Panc1 (cell line): ENCODE measurements around the gene MRPL41. TPM values are rescaled to one million over a fixed set of nuclear protein-coding genes. Genes with fewer than 3 reads are reported as not detected.
"Not testable (repeated sequence)": the region's sequence is repeated elsewhere in the genome, so short reads cannot be mapped to it uniquely, and the experiment has no call there.

ENCODE experiments used
- ATAC-seq: fragments of 200-7000 bp; cut with Tn5 transposase; 2 replicates; pipeline ENCODE4 v1.9.1; 2020; ENCODE audit warnings: mild to moderate bottlenecking, moderate library complexity
- BruUV-seq: library from RNA; stranded (reverse); fragments of 400-500 nt; replicated peaks from 2 replicates; lab custom pipeline; 2021; lab: Mats Ljungman, UMichigan
- CTCF ChIA-PET: fragments of 300-600 bp; sonication (Branson Sonifier 250); formaldehyde crosslinking; loops from one replicate; lab custom pipeline; 2022; ENCODE audit warnings: antibody characterized with exemption; lab: Charles Lee
- POLR2A ChIA-PET: fragments of 300-600 bp; sonication (Branson Sonifier 250); formaldehyde crosslinking; loops from one replicate; lab custom pipeline; 2022; ENCODE audit warnings: antibody characterized with exemption; lab: Charles Lee
- DNase-seq: peaks from one replicate; pipeline ENCODE4 v3.0.0-alpha.2; 2010; ENCODE audit warnings: low read depth, low spot score
- H3K27ac ChIP-seq: 2 replicates; pipeline ENCODE4 v1.5.1; 2011; ENCODE audit warnings: mild to moderate bottlenecking, low read length, inconsistent platforms
- H3K27me3 ChIP-seq: fragments of 200-500 bp; sonication (Bioruptor generic); 2 replicates; pipeline ENCODE4 v1.6.0; 2014; ENCODE audit warnings: low read length, inconsistent platforms; ENCODE audit not compliant: control insufficient read depth, insufficient read depth
- H3K36me3 ChIP-seq: fragments of 200-500 bp; sonication (Bioruptor generic); 2 replicates; pipeline ENCODE4 v1.5.1; 2014; ENCODE audit warnings: inconsistent platforms, mild to moderate bottlenecking, low read length, moderate library complexity; ENCODE audit not compliant: control insufficient read depth, insufficient read depth
- H3K4me1 ChIP-seq: 2 replicates; pipeline ENCODE4 v1.5.1; 2011; ENCODE audit warnings: inconsistent platforms, mild to moderate bottlenecking, low read length, moderate library complexity; ENCODE audit not compliant: control insufficient read depth, insufficient read depth
- H3K4me3 ChIP-seq, 2 experiments: 2 replicates each; pipeline ENCODE4 v1.5.1; 2011 to 2012; ENCODE audit warnings: low read depth in 2 of 2, low read length in 2 of 2, mild to moderate bottlenecking in 2 of 2, inconsistent platforms in 1 of 2, moderate library complexity in 1 of 2
- H3K9me3 ChIP-seq: fragments of 200-500 bp; sonication (Bioruptor generic); 2 replicates; pipeline ENCODE4 v1.5.1; 2014; ENCODE audit warnings: low read depth, mild to moderate bottlenecking, inconsistent platforms, low read length, moderate library complexity; ENCODE audit not compliant: control insufficient read depth, insufficient read depth
- CTCF ChIP-seq: fragments of 450-650 bp; IDR thresholded peaks from 2 replicates; pipeline ENCODE4 v1.5.1; 2017; ENCODE audit warnings: mild to moderate bottlenecking
- POLR2AphosphoS5 ChIP-seq: IDR thresholded peaks from 2 replicates; pipeline ENCODE4 v1.6.1; 2012; ENCODE audit warnings: mild to moderate bottlenecking, low read depth, low read length, moderate library complexity
- REST ChIP-seq, 2 experiments: IDR thresholded peaks; 2 replicates each; pipeline ENCODE4 v1.6.1; 2011 to 2012; ENCODE audit warnings: low read depth in 2 of 2, control low read depth in 1 of 2, low read length in 1 of 2, mild to moderate bottlenecking in 1 of 2, moderate library complexity in 1 of 2; ENCODE audit not compliant: insufficient read depth in 1 of 2
- SIN3A ChIP-seq: IDR thresholded peaks from 2 replicates; pipeline ENCODE4 v1.6.1; 2012; ENCODE audit warnings: low read depth, mild to moderate bottlenecking, low read length, moderate library complexity, borderline replicate concordance; ENCODE audit not compliant: insufficient read depth
- TCF7L2 ChIP-seq: IDR thresholded peaks from 2 replicates; pipeline ENCODE4 v1.6.1; 2011; ENCODE audit warnings: mild to moderate bottlenecking, low read depth, low read length, inconsistent platforms
- in situ Hi-C: cut with HindIII; loops from 2 replicates; pipeline ENCODE4 v1.10.0; 2016; ENCODE audit warnings: low sequenced_read_pairs, low pct_unique_long_range_greater_than_20kb
- intact Hi-C: fragments of 100-400 bp; cut with micrococcal nuclease; formaldehyde crosslinking; loops from one replicate; pipeline ENCODE4 v1.10.0; 2022; ENCODE audit not compliant: unreplicated experiment
- total RNA-seq: library from RNA; stranded (reverse); gene quantifications from one replicate; pipeline ENCODE4 v1.2.1, GENCODE V29; 2021; ENCODE audit not compliant: unreplicated experiment

Gene MRPL41
- total RNA-seq, 1 experiment from 2014 or later: 86.4 TPM

- in situ Hi-C loops: no loop called here
- Histone ChIP-seq H3K9me3 (no peaks in the 10 kb centered on the region), H3K27ac (peak overlapping the region; percentile 44; the same call in 1 of the 2 replicates), H3K27me3 (no peaks in the 10 kb centered on the region), H3K4me1 (peaks cover 7% of the 10 kb centered on the region; the same call in 1 of the 2 replicates), H3K36me3 (no peaks in the 10 kb centered on the region), H3K4me3 (no peak overlapping the region)
- ChIA-PET CTCF (interaction anchor here (0.5 to 0.9 kb wide), 4 partner anchors 38 to 138 kb away, joined by 3 to 4 read pairs (median 4); no protein-coding TSS in a partner anchor), POLR2A (interaction anchor here (0.6 kb wide), 1 partner anchor 71 kb away, joined by 3 read pairs; no protein-coding TSS in a partner anchor)
- BruUV-seq: no TSS peak
- no peak for DNase-seq
- peak; percentile 89 for ATAC-seq
- intact Hi-C loops: no loop called here
- TF ChIP-seq TCF7L2: no peak
- TF ChIP-seq REST (IDR thresholded peaks at IDR 0.05; ENCODE audit: insufficient read depth in 1 of 2, low read depth in 2 of 2, low read length in 1 of 2): no peak
- no peak for TF ChIP-seq SIN3A
- no peak for TF ChIP-seq POLR2AphosphoS5
- TF ChIP-seq CTCF: peak; percentile 84
Observed at GRCh38 chr9:137534256-137535119, 17.2 kb upstream of the MRPL41 start.

GRCh38 chr9:137535120-137535428 is 16.6 kb upstream of the MRPL41 start:
- peaks cover 7% of the 10 kb centered on the region; the same call in 1 of the 2 replicates for H3K4me1 ChIP-seq
- H3K36me3 ChIP-seq: no peaks in the 10 kb centered on the region
- in situ Hi-C loops (no loop called here), intact Hi-C loops (no loop called here)
- BruUV-seq: no TSS peak
- no peaks in the 10 kb centered on the region for H3K9me3 ChIP-seq
- ChIA-PET POLR2A (interaction anchor here (0.6 kb wide), 1 partner anchor 70 kb away, joined by 3 read pairs; no protein-coding TSS in a partner anchor), CTCF (interaction anchor here (0.5 to 0.9 kb wide), 4 partner anchors 37 to 139 kb away, joined by 3 to 4 read pairs (median 4); no protein-coding TSS in a partner anchor)
- no peaks in the 10 kb centered on the region for H3K27me3 ChIP-seq
- no peak for ATAC-seq
- DNase-seq: no peak
- no peak for TF ChIP-seq CTCF
- no peak for TF ChIP-seq POLR2AphosphoS5
- TF ChIP-seq REST (IDR thresholded peaks at IDR 0.05; ENCODE audit: insufficient read depth in 1 of 2, low read depth in 2 of 2, low read length in 1 of 2): no peak
- TF ChIP-seq SIN3A: no peak
- no peak for TF ChIP-seq TCF7L2
- H3K4me3 ChIP-seq: no peak overlapping the region
- no peak overlapping the region for H3K27ac ChIP-seq

- DNase-seq, H3K27ac ChIP-seq, POLR2A ChIA-PET, BruUV-seq, H3K36me3 ChIP-seq, H3K9me3 ChIP-seq, H3K27me3 ChIP-seq, ATAC-seq, H3K4me3 ChIP-seq, in situ Hi-C loops, H3K4me1 ChIP-seq, intact Hi-C loops: not testable (repeated sequence)
- CTCF ChIA-PET: interaction anchor here (0.6 kb wide), 1 partner anchor 95 kb away, joined by 6 read pairs; no protein-coding TSS in a partner anchor
Observed at GRCh38 chr9:137536594-137537131, 15.0 kb upstream of the MRPL41 start.
